K562 (cell line): ENCODE data around the gene TMEM273. TPM values are rescaled to one million over a fixed set of nuclear protein-coding genes. Genes with fewer than 3 reads are reported as not detected.
A peak's percentile ranks its signal among the peaks of the same experiment; 100 is the strongest.

ENCODE experiments used
- FOSL1 ChIP-seq: fragments of 200-800 bp; sonication (Bioruptor generic); conservative IDR thresholded peaks from 2 replicates; pipeline ENCODE4 v1.6.1; 2016; ENCODE audit warnings: missing genetic modification characterization, missing compliant biosample characterization
- GABPA ChIP-seq: fragments of 200-800 bp; sonication (Bioruptor generic); conservative IDR thresholded peaks from 2 replicates; pipeline ENCODE4 v1.6.1; 2016; ENCODE audit warnings: low read depth, missing genetic modification characterization, missing compliant biosample characterization
- GTF2A2 ChIP-seq: IDR thresholded peaks from 2 replicates; pipeline ENCODE4 v1.6.1; 2016; ENCODE audit warnings: mild to moderate bottlenecking, missing genetic modification characterization, missing compliant biosample characterization
- L3MBTL2 ChIP-seq: fragments of 450-650 bp; IDR thresholded peaks from 2 replicates; pipeline ENCODE4 v1.6.1; 2016; ENCODE audit warnings: mild to moderate bottlenecking, moderate library complexity
- polyA plus RNA-seq, 8 experiments: library from polyadenylated mRNA; depleted of rRNA in 4 of 8; stranded (reverse) in 5 of 8; unstranded in 3 of 8; fragments of >200 nt; fragmentation: Nextera tagmentation in 2 of 8; fragmentation: Illumina TruSeq in 1 of 8; extraction: Ambion mirVana in 2 of 8; extraction: Trizol in 1 of 8; gene quantifications; 2 replicates each; pipeline versions ENCODE4 v1.2.1 to v1.2.3, GENCODE V29; 2011 to 2014; ENCODE audit warnings: inconsistent platforms in 1 of 8, missing spikeins in 1 of 8
- total RNA-seq, 7 experiments: library from RNA; depleted of rRNA in 6 of 7; stranded (reverse); fragments of >200 nt in 6 of 7; fragmentation: Illumina TruSeq in 2 of 7; extraction: Trizol in 2 of 7; gene quantifications; 2 replicates each; pipeline versions ENCODE4 v1.2.1 to v1.2.3, GENCODE V29; 2011 to 2021; ENCODE audit warnings: low replicate concordance in 1 of 7
- TF ChIP-seq, protein P1 (sequence below): fragments of 450-650 bp; IDR thresholded peaks from 2 replicates; pipeline ENCODE4 v1.6.1; 2016; ENCODE audit warnings: mild to moderate bottlenecking, moderate library complexity
- TF ChIP-seq, protein P2 (sequence below), 2 experiments: fragments of 450-650 bp; IDR thresholded peaks; 2 replicates each; pipeline ENCODE4 v1.6.1; 2018; ENCODE audit warnings: mild to moderate bottlenecking in 2 of 2, low read depth in 1 of 2; ENCODE audit not compliant: partially characterized antibody in 2 of 2
- TF ChIP-seq, protein P3 (sequence below): fragments of 250-450 bp; sonication (Bioruptor Pico); IDR thresholded peaks from 2 replicates; pipeline ENCODE4 v1.5.0; 2021
- TF ChIP-seq, protein P4 (sequence below): fragments of 250-450 bp; sonication (Bioruptor Pico); IDR thresholded peaks from 2 replicates; pipeline ENCODE4 v1.8.0; 2022; ENCODE audit warnings: moderate library complexity, mild to moderate bottlenecking, inconsistent platforms

Gene TMEM273
- total and polyA plus RNA-seq, 9 of the 15 experiments (the other 6 are each of a cell fraction or from before 2014, with no cell fraction given): 39.2 to 131 (median 95.6) TPM

DNA sequence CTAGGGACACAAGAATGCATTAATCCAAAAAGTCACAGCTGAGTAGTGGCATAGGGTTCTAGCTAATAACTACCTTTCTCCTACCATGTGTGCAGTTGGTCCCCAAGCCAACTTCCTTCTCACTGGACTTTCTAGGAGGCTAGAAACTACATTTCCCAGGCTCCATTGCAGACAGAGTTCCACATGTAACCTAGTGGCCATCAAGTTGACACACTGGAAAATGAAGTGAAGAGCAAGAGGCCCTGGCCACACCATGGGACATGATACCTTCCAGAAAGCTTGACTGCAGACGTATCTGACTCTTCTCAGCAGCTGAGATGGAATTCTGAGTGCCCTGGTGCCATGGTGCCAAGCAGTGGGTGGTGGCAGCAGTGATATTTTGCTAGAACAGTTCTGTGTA lies 49.8 kb upstream of the TMEM273 start (continued):
- TF ChIP-seq, protein P1, sequence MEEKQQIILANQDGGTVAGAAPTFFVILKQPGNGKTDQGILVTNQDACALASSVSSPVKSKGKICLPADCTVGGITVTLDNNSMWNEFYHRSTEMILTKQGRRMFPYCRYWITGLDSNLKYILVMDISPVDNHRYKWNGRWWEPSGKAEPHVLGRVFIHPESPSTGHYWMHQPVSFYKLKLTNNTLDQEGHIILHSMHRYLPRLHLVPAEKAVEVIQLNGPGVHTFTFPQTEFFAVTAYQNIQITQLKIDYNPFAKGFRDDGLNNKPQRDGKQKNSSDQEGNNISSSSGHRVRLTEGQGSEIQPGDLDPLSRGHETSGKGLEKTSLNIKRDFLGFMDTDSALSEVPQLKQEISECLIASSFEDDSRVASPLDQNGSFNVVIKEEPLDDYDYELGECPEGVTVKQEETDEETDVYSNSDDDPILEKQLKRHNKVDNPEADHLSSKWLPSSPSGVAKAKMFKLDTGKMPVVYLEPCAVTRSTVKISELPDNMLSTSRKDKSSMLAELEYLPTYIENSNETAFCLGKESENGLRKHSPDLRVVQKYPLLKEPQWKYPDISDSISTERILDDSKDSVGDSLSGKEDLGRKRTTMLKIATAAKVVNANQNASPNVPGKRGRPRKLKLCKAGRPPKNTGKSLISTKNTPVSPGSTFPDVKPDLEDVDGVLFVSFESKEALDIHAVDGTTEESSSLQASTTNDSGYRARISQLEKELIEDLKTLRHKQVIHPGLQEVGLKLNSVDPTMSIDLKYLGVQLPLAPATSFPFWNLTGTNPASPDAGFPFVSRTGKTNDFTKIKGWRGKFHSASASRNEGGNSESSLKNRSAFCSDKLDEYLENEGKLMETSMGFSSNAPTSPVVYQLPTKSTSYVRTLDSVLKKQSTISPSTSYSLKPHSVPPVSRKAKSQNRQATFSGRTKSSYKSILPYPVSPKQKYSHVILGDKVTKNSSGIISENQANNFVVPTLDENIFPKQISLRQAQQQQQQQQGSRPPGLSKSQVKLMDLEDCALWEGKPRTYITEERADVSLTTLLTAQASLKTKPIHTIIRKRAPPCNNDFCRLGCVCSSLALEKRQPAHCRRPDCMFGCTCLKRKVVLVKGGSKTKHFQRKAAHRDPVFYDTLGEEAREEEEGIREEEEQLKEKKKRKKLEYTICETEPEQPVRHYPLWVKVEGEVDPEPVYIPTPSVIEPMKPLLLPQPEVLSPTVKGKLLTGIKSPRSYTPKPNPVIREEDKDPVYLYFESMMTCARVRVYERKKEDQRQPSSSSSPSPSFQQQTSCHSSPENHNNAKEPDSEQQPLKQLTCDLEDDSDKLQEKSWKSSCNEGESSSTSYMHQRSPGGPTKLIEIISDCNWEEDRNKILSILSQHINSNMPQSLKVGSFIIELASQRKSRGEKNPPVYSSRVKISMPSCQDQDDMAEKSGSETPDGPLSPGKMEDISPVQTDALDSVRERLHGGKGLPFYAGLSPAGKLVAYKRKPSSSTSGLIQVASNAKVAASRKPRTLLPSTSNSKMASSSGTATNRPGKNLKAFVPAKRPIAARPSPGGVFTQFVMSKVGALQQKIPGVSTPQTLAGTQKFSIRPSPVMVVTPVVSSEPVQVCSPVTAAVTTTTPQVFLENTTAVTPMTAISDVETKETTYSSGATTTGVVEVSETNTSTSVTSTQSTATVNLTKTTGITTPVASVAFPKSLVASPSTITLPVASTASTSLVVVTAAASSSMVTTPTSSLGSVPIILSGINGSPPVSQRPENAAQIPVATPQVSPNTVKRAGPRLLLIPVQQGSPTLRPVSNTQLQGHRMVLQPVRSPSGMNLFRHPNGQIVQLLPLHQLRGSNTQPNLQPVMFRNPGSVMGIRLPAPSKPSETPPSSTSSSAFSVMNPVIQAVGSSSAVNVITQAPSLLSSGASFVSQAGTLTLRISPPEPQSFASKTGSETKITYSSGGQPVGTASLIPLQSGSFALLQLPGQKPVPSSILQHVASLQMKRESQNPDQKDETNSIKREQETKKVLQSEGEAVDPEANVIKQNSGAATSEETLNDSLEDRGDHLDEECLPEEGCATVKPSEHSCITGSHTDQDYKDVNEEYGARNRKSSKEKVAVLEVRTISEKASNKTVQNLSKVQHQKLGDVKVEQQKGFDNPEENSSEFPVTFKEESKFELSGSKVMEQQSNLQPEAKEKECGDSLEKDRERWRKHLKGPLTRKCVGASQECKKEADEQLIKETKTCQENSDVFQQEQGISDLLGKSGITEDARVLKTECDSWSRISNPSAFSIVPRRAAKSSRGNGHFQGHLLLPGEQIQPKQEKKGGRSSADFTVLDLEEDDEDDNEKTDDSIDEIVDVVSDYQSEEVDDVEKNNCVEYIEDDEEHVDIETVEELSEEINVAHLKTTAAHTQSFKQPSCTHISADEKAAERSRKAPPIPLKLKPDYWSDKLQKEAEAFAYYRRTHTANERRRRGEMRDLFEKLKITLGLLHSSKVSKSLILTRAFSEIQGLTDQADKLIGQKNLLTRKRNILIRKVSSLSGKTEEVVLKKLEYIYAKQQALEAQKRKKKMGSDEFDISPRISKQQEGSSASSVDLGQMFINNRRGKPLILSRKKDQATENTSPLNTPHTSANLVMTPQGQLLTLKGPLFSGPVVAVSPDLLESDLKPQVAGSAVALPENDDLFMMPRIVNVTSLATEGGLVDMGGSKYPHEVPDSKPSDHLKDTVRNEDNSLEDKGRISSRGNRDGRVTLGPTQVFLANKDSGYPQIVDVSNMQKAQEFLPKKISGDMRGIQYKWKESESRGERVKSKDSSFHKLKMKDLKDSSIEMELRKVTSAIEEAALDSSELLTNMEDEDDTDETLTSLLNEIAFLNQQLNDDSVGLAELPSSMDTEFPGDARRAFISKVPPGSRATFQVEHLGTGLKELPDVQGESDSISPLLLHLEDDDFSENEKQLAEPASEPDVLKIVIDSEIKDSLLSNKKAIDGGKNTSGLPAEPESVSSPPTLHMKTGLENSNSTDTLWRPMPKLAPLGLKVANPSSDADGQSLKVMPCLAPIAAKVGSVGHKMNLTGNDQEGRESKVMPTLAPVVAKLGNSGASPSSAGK: peak; percentile 24; the same call in 1 of the 2 replicates
- TF ChIP-seq, protein P2, sequence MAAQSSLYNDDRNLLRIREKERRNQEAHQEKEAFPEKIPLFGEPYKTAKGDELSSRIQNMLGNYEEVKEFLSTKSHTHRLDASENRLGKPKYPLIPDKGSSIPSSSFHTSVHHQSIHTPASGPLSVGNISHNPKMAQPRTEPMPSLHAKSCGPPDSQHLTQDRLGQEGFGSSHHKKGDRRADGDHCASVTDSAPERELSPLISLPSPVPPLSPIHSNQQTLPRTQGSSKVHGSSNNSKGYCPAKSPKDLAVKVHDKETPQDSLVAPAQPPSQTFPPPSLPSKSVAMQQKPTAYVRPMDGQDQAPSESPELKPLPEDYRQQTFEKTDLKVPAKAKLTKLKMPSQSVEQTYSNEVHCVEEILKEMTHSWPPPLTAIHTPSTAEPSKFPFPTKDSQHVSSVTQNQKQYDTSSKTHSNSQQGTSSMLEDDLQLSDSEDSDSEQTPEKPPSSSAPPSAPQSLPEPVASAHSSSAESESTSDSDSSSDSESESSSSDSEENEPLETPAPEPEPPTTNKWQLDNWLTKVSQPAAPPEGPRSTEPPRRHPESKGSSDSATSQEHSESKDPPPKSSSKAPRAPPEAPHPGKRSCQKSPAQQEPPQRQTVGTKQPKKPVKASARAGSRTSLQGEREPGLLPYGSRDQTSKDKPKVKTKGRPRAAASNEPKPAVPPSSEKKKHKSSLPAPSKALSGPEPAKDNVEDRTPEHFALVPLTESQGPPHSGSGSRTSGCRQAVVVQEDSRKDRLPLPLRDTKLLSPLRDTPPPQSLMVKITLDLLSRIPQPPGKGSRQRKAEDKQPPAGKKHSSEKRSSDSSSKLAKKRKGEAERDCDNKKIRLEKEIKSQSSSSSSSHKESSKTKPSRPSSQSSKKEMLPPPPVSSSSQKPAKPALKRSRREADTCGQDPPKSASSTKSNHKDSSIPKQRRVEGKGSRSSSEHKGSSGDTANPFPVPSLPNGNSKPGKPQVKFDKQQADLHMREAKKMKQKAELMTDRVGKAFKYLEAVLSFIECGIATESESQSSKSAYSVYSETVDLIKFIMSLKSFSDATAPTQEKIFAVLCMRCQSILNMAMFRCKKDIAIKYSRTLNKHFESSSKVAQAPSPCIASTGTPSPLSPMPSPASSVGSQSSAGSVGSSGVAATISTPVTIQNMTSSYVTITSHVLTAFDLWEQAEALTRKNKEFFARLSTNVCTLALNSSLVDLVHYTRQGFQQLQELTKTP (IDR thresholded peaks at IDR 0.05; ENCODE audit: low read depth in 1 of 2, partially characterized antibody in 2 of 2): no peak
- TF ChIP-seq, protein P3, sequence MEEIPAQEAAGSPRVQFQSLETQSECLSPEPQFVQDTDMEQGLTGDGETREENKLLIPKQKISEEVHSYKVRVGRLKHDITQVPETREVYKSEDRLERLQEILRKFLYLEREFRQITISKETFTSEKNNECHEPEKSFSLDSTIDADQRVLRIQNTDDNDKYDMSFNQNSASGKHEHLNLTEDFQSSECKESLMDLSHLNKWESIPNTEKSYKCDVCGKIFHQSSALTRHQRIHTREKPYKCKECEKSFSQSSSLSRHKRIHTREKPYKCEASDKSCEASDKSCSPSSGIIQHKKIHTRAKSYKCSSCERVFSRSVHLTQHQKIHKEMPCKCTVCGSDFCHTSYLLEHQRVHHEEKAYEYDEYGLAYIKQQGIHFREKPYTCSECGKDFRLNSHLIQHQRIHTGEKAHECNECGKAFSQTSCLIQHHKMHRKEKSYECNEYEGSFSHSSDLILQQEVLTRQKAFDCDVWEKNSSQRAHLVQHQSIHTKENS (CRISPR knock-in tag): no peak
- TF ChIP-seq FOSL1: no peak
- peak; percentile 57; the same call in 1 of the 2 replicates for TF ChIP-seq L3MBTL2
- TF ChIP-seq, protein P4, sequence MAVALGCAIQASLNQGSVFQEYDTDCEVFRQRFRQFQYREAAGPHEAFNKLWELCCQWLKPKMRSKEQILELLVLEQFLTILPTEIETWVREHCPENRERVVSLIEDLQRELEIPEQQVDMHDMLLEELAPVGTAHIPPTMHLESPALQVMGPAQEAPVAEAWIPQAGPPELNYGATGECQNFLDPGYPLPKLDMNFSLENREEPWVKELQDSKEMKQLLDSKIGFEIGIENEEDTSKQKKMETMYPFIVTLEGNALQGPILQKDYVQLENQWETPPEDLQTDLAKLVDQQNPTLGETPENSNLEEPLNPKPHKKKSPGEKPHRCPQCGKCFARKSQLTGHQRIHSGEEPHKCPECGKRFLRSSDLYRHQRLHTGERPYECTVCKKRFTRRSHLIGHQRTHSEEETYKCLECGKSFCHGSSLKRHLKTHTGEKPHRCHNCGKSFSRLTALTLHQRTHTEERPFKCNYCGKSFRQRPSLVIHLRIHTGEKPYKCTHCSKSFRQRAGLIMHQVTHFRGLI: no peak
- no peak for TF ChIP-seq GTF2A2 (tag)
- no peak for TF ChIP-seq GABPA
